Measurements from ENCODE around the gene GUCD1.

The GUCD1 gene

DNA sequence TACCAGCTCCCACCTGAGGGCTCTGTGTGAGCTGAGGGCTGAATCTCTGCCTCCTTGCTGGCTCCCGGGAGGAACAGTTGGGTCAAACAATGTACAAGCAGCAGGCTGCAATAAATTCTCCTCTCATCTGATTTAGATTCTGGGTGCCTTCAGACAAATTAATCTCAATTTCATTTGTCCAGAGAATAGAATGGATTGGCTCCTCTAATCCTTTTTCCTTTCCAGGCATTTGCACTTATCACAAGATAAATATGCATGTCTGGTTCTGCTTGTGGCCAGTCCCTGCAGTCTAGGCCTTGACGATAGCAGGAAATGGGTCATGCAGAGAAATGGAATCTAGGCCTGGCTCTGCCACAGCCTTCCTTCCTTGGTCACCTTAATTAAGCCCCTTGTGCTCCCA, 31.1 kb downstream of the GUCD1 start:
- DNase-seq: peak; percentile 71

GRCh38 chr22:24521791-24522245, 33.1 kb downstream of the GUCD1 start:
- DNase-seq: peak; percentile 64

DNA sequence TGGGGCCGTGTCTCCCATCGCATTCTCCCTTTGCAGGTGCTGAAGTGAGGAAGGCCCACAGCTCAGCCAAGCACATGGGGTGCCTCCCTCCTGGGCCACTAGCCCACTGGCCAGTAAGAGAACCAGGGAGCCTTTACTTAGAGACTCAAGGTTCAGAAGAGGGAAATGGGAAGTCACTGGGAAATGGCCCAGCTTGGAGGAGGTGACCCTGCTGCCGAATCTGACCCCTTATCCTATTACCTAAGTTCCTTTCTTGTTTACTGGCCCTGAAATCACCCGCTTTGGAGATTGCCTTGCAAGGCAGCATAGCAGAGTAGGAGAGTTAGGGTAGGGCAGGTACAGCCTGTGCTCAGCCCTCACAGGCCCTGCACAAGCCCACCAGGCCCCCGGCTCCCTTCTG, 35.4 kb downstream of the GUCD1 start:
- DNase-seq: no peak

- no peak for DNase-seq
These were observed 36.0 kb downstream of the GUCD1 start for GRCh38 chr22:24518771-24519485.

GRCh38 chr22:24518228-24518627, 36.7 kb downstream of the GUCD1 start:
- DNase-seq: no peak

DNA sequence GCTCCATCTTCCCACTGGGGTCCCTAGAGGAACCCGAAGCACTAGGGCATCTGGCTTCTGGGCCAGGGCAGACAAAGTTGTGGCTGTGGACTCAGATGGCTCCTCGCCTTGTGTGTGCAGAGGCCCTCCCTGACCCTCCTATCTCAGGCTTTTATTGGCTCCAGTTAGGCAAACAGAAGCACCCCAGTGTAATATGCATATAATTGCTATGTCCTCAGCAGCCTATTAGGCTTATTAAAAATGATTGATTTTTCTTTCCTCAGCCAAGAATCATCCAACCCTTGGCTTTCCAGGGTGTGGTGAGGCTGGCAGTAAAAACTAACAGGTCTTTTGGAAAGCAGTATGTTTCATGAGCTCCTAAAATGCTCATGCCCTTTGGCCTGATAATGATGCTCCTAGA, 37.5 kb downstream of the GUCD1 start:
- no peak for DNase-seq

DNA sequence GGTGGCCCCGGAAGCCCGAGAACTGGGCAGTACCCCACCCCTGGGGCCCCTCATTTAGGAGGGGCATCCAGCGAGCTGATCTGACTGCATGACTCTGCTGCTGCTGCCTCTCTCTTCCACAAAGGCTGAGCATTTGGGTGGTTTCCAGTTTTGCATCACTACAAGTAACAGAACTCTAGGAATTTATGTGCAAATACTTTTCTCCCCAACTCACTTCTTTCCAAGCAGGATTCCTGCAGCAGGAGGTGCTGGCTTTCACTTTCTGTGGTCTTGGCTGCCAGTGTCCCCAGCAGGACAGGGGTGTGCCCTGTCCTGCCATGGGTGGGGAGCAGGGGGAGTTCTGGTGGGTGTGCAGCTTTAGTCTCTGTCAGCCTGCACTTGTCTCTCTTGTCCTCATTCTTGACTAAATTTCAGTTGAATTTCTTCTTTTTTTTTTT, 38.6 kb downstream of the GUCD1 start:
- DNase-seq: peak; percentile 90

DNA sequence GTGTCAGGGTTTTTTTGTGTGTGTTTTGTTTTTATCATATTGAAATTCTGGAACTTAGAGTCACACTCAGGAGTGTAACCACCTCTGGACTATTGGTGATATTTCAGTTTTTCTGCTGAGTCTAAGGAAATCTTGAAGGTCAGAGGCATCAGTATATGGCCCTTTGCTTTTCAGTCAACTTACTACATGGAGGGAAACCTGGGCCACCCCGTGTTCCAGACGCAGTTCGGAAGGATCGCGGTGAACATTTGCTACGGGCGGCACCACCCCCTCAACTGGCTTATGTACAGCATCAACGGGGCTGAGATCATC, 40.0 kb downstream of the GUCD1 start:
- no peak for DNase-seq

DNA sequence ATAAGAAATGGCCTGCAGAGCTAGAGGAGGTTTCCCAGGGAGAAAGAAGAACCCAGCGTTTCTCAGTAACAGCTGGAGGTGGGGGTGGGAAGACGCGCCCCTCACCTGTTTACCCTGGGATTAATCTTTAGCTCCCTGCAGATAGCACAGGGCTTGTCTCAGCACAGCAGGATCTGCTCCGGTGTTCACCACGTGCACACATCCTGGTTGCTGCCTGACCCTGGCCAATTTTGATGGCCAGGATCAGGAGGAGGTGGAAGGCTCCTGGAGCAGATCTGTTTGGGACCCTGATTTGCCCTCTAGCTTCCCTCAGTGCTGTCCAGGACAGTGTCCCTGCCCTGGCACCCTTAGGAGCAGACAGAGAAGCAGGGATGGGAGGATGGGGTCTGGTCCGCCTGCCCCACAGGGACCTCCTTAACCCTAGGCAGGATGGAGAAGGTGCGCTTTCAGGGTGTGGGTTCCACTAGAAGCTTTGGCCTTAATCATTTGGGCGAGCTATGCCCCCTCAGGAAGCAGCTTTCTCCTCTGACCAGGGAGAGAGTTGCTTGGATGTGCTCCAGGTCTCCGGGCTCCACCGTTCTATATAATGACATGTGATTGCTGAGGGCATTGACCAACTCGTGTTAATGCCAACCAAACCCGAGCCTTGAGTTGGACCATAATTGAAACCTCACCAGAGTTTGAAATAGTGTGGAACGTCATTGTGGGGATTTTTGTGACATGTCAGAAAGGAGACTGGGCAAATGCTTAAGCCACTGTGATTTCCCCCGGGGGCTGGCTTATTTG, 40.5 kb downstream of the GUCD1 start:
- DNase-seq: no peak

DNA sequence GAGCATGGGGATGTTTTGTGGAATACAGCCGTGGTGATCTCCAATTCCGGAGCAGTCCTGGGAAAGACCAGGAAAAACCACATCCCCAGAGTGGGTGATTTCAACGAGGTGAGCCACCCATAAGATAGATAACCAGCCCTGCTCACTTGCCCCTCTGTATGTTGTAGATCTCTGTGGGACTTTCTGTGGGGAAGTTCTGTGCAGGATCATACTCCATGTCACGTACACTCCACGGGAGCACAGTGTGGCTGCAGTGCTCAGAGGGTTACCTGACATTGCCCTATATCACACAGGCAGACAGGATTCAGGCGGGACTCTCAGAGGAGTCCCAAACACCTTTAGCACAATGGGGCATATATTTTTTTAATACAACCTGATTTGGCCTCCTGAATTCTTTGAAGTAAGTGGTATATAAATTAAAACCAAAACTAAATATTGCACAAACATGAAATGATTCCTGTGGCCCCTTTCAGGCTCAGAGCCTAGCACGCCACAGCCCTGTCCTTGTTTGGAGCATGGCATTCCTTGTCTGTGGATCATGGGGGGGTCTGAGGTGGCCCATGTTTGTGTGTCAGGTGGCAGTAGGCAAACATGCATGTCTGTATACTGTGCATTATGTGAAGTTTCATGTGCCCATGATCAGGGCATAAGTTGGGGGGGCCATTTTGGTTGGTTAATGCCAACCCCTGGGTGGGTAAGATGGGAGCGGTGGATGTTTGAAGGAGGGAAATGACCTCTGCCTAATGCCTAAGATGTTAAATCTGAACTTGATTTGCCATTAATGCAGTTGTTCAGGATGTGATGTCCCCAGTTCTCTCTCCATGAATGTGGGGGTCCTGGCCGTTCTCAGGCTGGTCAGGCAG, 41.3 kb downstream of the GUCD1 start:
- DNase-seq: no peak

GRCh38 chr22:24512043-24512442, 42.9 kb downstream of the GUCD1 start:
- no peak for DNase-seq

GRCh38 chr22:24510637-24511625, 44.0 kb downstream of the GUCD1 start:
- peak; percentile 75 for DNase-seq

DNA sequence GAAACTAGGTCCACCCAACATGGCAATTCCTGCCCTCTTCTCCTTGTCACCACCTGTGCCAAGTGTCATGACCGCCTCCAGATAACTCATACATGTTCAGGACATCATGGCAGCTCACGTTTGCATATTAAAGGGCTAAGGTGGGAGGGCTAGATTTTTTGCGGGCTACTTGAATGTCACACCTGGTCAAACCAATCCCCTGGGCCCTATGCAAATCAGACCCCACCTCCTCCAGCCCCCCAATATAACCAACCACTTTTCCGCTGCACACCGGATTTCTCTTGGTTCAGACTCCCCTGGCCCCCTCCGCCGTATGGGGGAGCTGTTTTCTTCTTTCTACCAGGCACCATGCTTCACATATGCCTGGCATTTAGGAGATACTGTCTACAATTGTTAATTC, 47.2 kb downstream of the GUCD1 start:
- DNase-seq: no peak

DNA sequence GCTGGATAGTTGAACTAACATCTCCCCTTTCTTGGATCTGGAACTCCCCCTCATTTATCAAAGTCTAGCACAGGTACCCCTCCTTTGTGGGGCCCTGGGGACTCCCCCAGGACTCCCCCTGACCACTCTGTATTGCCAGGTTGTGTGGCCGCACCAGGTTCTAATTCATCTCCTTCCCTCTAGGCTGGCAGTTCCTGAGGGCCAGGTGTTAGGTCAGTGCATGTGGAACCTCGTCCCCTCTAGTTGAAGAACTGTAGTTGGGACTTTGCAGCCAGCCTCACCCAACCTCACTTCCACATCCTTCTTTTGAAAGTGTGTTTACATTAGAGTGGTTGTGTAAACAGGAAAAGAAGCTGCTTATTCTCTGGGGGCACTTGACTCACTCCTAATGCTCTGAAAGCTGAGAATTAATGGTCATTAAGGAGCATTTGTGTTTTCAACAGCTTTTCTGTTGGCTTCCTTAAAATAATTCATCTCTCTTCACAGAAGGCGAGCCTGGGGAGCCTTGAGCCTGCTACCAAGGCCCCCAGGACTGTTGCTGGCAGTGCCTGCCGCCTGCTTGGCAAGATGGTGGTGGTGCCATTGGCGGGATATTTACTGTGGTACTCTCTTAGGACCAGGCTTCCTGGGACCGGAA, 48.0 kb downstream of the GUCD1 start:
- DNase-seq: peak; percentile 48

DNA sequence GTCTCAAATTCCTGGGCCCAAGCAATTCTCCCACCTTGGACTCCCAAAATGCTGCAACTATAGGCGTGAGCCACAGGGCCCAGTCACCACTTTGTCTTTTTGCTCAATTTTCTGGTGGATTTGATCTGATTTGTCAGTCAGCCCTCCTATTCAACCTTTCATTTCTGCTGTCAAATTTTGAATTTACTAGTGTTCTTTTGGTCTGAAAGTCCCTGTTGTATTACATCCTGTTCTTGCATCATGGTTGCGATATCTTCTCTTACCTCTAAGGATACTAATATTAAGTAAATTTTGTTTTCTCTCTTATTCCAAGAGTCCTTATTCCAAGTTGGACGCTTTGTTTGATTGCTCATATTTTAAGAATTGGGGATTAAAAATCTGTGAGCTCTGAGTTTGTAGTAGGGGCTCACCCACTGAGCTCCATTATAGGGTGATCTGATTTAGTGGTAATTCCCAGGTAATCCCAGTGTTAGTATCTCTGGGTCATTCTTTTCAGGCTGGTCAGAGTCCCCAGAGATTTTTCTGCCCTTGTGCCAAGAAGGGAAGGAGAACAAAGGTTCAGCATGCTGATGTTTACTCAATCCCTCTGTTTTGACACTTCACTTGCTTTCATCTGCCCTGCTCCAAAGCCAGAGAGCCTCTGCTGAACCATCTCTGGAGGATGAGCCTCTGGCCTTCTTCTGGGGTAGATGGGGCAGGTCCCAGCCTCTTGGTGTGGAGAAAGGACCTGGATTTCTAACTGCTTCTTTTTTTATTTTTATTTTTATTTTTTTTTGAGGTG, 49.8 kb downstream of the GUCD1 start:
- no peak for DNase-seq

DNA sequence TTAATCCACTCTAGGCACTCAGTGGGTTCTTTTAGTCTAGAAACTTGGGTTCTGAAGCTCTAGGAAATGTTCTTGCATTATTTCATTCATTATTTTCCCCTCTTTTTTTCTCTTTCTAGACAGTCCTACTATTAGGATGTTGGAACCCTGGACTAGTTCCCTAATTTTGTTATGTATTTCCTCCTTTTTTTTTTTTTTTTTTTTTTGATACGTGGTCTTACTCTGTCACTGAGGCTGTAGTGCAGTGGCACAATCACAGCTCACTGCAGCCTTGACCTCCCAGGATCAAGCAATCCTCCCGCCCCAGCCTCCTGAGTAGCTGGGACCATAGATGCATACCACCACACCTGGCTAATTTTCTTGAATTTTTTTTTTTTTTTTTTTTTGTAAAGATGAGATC, 50.4 kb downstream of the GUCD1 start:
- DNase-seq: no peak

- DNase-seq: no peak
These were observed 51.0 kb downstream of the GUCD1 start for GRCh38 chr22:24503843-24504338.

DNA sequence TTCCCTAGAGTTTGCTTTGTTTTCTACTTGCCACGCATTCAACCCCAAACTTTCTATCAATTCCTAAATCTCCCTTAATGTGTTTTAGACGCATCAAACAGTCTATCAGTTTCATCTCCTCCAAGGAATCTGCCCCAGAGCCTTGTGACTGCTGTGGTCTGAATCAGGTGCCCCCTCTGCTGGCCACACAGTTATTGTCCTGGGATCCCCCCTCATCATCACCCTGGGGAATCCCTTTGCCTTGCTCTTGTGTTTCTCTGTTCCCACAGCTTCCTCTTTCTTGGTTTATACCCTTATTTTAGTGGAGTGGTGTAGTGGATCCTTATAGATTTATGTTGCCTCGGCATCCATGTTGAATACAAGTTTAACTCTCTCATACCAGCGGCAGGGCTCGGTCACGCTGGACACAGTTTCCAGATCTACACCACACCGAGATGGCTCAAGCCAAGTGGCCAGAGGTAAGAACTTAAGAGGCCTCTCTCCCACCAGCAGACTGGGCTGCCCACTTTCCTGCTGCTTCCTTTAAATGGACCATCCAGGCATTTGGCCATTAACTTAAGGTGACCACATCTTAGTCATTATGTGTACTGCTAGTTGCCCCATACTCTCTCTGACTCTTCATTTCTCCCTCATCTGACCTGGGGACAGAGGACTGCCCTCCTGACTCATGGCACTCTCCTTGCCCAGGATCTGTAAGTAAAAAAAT, 51.6 kb downstream of the GUCD1 start:
- DNase-seq: peak; percentile 62

- DNase-seq: no peak
These were observed 52.4 kb downstream of the GUCD1 start for GRCh38 chr22:24502541-24502940.

DNA sequence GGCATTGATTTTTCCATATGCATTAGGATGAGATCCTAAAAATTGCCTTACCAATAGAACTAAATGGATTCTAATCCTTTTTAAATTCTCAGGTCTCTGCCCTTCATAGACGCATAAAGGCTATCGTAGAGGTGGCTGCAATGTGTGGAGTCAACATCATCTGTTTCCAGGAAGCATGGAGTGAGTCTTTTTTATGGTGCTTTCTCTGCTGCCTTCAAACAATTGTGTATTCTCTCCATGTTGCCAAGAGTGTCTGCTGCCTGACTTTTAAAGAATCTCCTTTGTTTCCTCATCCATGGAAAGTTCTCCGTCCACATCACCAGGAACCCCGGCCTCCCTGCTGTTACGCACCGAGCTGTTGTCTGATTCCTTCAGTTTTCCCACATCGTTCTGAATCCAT, 52.9 kb downstream of the GUCD1 start:
- DNase-seq: no peak

Measured in fibroblast of skin of right biceps (primary cell).